Thyroid gland (tissue), 4 donors: ENCODE data around the gene MAMDC4.

Experiments used
- CTCF ChIP-seq, 6 experiments: fragments of 200-600 bp in 3 of 6; fragments of 450-650 bp in 3 of 6; sonication (generic) in 3 of 6; IDR thresholded peaks; one replicate each; pipeline ENCODE4 v1.5.1; 2016 to 2019; ENCODE audit warnings: antibody characterized with exemption in 6 of 6, mild to moderate bottlenecking in 2 of 6, inconsistent platforms in 1 of 6, moderate library complexity in 1 of 6
- POLR2A ChIP-seq, 2 donors: fragments of 450-650 bp; IDR thresholded peaks; one replicate each; pipeline ENCODE4 v1.6.1; 2017; ENCODE audit warnings: antibody characterized with exemption in 2 of 2, mild to moderate bottlenecking in 2 of 2, moderate library complexity in 1 of 2

GRCh38 chr9:136854842-136855460 is 2.8 kb downstream of the MAMDC4 start:
- no peak for TF ChIP-seq CTCF (IDR thresholded peaks at IDR 0.05)
- TF ChIP-seq POLR2A (IDR thresholded peaks at IDR 0.05), result no peak
